Lung (tissue), 12 donors: ENCODE results near the gene SOAT1. TPM values are rescaled to one million over a fixed set of nuclear protein-coding genes. Genes with fewer than 3 reads are reported as not detected.

ENCODE experiments used
- ATAC-seq: fragments of 200-7000 bp; cut with Tn5 transposase; one replicate; pipeline ENCODE4 v1.9.1; 2020; ENCODE audit warnings: moderate number of reproducible peaks; ENCODE audit not compliant: insufficient read depth, low FRiP score
- DNase-seq, 3 donors: peaks; one replicate each; pipeline ENCODE4 v3.0.0-alpha.2; 2013 to 2017
- H3K27ac ChIP-seq, 2 donors: one replicate each; pipeline ENCODE4 v1.5.1; 2013; ENCODE audit warnings: mild to moderate bottlenecking in 2 of 2, moderate library complexity in 2 of 2, control low read depth in 1 of 2, inconsistent platforms in 1 of 2, low read depth in 1 of 2, low read length in 1 of 2
- H3K27me3 ChIP-seq, 3 donors: one replicate each; pipeline ENCODE4 v1.5.1; 2013; ENCODE audit warnings: low read length in 2 of 3; ENCODE audit not compliant: control insufficient read depth in 3 of 3, insufficient read depth in 3 of 3
- H3K36me3 ChIP-seq, 4 donors: one replicate each; pipeline ENCODE4 v1.5.1; 2013; ENCODE audit warnings: low read length in 4 of 4, mild to moderate bottlenecking in 1 of 4, moderate library complexity in 1 of 4; ENCODE audit not compliant: control insufficient read depth in 4 of 4, insufficient read depth in 4 of 4
- H3K4me1 ChIP-seq, 5 donors: one replicate each; pipeline ENCODE4 v1.5.1; 2013; ENCODE audit warnings: low read length in 5 of 5, mild to moderate bottlenecking in 2 of 5, moderate library complexity in 1 of 5; ENCODE audit not compliant: control insufficient read depth in 5 of 5, insufficient read depth in 5 of 5
- H3K4me3 ChIP-seq: one replicate; pipeline ENCODE4 v1.5.1; 2013; ENCODE audit warnings: mild to moderate bottlenecking, control low read depth, moderate library complexity
- H3K9ac ChIP-seq, 2 donors: one replicate each; pipeline ENCODE4 v1.5.1; 2013; ENCODE audit warnings: low read length in 2 of 2, control low read depth in 1 of 2; ENCODE audit not compliant: insufficient read depth in 1 of 2
- H3K9me3 ChIP-seq, 4 donors: one replicate each; pipeline ENCODE4 v1.5.1; 2013; ENCODE audit warnings: low read length in 3 of 4, mild to moderate bottlenecking in 1 of 4, moderate library complexity in 1 of 4; ENCODE audit not compliant: control insufficient read depth in 4 of 4, insufficient read depth in 3 of 4
- WGBS, 2 donors: extraction: QIAGEN DNeasy Blood & Tissue Kit; methylation state at CpG; one replicate each; pipeline ENCODE4 v1.1.7; 2013; 5-methylcytosine and 5-hydroxymethylcytosine counted together
- polyA plus RNA-seq, 2 donors: library from polyadenylated mRNA; stranded (reverse); fragments of 200-250 nt; gene quantifications; one replicate each; pipeline ENCODE4 v1.2.1, GENCODE V29; 2013
- total RNA-seq, 2 donors: library from RNA; depleted of rRNA in 1 of 2; stranded (reverse); fragments of >200 nt in 1 of 2; gene quantifications; one replicate each; pipeline ENCODE4 v1.2.1, GENCODE V29; 2014 to 2021
- TF ChIP-seq, protein P1 (sequence below): IDR thresholded peaks from 2 replicates; pipeline ENCODE4 v1.5.1; 2012; ENCODE audit warnings: mild to moderate bottlenecking; ENCODE audit errors: control extremely low read depth, extremely low read depth
- donor health status: control.
- donor health status: control.
- donor health status: Bipolar disorder and iron deficiency.
- donor health status: healthy.
- donor health status: DM: yes; HTN: yes; CAD: no.

SOAT1 gene
- total and polyA plus RNA-seq, 4 donors: 10.5 to 76.0 (median 33.8) TPM

DNA sequence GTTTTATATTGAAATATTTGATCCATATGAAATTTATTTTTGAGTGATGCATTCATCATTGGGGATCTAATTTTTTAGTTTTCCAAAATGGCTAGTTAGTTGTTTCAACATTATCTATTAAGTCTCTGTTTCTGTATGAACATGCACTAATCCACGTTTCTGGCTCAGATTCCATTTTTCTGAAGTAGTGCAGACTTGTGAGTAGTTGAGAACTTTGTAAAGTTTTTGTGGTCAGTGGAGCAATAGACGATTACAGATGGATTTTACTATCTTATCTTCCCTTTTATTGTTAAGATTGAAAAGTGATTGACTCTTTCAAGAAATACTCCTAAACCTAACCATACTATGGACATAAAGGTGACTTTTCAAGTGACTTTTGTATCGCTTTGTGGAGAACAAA is 16.7 kb downstream of the SOAT1 start:
- 58 to 75% methylated on average over 3 of the region's 3 CpGs for WGBS, 2 donors
- H3K4me1 ChIP-seq: no peaks in the 10 kb centered on the region
- H3K27me3 ChIP-seq: no peaks in the 10 kb centered on the region
- DNase-seq: no peak
- TF ChIP-seq, protein P1, sequence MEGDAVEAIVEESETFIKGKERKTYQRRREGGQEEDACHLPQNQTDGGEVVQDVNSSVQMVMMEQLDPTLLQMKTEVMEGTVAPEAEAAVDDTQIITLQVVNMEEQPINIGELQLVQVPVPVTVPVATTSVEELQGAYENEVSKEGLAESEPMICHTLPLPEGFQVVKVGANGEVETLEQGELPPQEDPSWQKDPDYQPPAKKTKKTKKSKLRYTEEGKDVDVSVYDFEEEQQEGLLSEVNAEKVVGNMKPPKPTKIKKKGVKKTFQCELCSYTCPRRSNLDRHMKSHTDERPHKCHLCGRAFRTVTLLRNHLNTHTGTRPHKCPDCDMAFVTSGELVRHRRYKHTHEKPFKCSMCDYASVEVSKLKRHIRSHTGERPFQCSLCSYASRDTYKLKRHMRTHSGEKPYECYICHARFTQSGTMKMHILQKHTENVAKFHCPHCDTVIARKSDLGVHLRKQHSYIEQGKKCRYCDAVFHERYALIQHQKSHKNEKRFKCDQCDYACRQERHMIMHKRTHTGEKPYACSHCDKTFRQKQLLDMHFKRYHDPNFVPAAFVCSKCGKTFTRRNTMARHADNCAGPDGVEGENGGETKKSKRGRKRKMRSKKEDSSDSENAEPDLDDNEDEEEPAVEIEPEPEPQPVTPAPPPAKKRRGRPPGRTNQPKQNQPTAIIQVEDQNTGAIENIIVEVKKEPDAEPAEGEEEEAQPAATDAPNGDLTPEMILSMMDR: no peak
- peaks cover 8 to 11% (median 10%) of the 10 kb centered on the region in 4 donors for H3K36me3 ChIP-seq
- H3K9me3 ChIP-seq: no peaks in the 10 kb centered on the region
- H3K27ac ChIP-seq: no peak overlapping the region
- no peak overlapping the region for H3K4me3 ChIP-seq
- ATAC-seq: no peak
- H3K9ac ChIP-seq: no peak overlapping the region

DNA sequence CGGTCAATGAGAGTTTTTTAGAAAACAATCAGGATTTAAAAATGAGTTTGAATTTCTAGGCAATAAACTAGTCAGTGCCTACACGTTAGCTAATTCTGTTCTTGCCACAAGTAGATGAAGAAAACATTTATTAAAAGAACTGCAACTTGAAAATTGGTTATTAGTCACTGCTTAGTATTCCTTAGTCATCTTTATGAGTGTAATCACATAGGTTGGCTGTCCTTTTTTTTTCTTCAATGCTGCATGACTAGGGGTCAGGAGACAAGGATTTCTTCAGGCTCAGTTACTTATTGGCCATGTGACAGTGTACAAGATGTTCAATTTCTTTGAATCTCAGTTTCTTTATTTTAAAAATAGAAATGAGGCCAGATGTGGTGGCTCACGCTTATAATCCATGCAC is 17.1 kb downstream of the SOAT1 start:
- Histone ChIP-seq H3K9ac (no peak overlapping the region), H3K4me3 (no peak overlapping the region), H3K27me3 (no peaks in the 10 kb centered on the region), H3K36me3 (peaks cover 8 to 11% (median 10%) of the 10 kb centered on the region in 4 donors), H3K9me3 (no peaks in the 10 kb centered on the region), H3K27ac (no peak overlapping the region), H3K4me1 (no peaks in the 10 kb centered on the region)
- DNase-seq (no peak), ATAC-seq (peak; percentile 39)
- TF ChIP-seq, protein P1: no peak
- WGBS, 2 donors: 81 to 82% methylated on average over 3 of the region's 3 CpGs

DNA sequence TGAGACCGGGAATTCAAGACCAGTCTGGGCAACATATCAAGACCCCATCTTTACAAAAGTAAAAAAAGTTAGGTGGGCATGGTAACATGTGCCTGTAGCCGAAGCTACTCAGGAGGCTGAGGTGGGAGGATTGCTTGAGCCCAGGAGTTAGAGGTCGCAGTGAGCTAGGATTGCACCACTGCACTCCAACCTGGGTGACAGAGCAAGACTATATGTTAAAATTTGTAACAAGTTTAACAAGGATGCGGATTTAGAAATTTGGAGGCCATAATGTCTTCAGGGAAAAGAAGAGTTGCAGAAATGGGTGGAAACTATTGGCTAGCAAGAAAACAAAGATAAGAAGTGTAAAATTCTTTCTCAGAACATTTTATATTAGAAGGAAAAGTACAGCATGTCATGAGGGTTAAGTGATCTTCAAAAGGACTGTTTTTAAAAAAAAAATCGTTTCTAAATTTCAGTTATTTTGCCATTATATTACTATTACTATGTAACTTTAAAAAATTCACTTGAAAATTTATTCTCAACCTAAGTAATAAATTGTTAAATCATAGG is 17.6 kb downstream of the SOAT1 start:
- Histone ChIP-seq H3K9me3 (no peaks in the 10 kb centered on the region), H3K27me3 (no peaks in the 10 kb centered on the region), H3K9ac (no peak overlapping the region), H3K4me3 (no peak overlapping the region), H3K36me3 (peaks cover 8 to 9% (median 9%) of the 10 kb centered on the region in 4 donors), H3K4me1 (no peaks in the 10 kb centered on the region), H3K27ac (no peak overlapping the region)
- no peak for DNase-seq
- TF ChIP-seq, protein P1: no peak
- ATAC-seq: no peak
- WGBS, 2 donors: 88 to 93% methylated on average over 5 of the region's 5 CpGs

DNA sequence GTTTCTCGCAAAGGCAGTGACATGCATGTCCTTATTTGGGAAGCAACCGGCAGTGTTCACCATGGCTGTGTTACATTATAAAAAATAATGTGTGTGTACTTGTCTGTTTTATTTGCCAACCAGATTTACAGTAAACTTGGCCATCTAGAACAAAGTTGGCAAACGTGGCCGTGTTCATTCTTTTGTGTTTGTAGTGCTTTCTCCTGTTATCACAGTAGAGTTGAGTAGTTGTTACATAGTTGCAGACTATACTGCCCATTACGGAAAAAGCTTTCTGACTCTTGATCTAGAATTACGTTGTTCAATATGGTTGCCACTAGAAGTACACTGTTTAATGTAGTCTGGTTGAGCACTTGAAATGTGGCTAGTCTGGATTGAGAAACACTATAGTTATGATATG is 19.4 kb downstream of the SOAT1 start:
- Histone ChIP-seq H3K4me1 (no peaks in the 10 kb centered on the region), H3K9ac (no peak overlapping the region), H3K27ac (no peak overlapping the region), H3K36me3 (peaks cover 2 to 9% (median 7%) of the 10 kb centered on the region in 4 donors), H3K27me3 (no peaks in the 10 kb centered on the region), H3K9me3 (no peaks in the 10 kb centered on the region), H3K4me3 (no peak overlapping the region)
- ATAC-seq (no peak), DNase-seq (no peak)
- 70 to 88% methylated on average over 6 of the region's 6 CpGs for WGBS, 2 donors
- TF ChIP-seq, protein P1: no peak
